Nephron progenitor cell (in vitro differentiated cells): ENCODE data around the gene MRPS12.
A peak's percentile ranks its signal among the peaks of the same experiment; 100 is the strongest.

Experiments used
- DNase-seq: peaks from one replicate; pipeline ENCODE4 v3.0.0; 2021
- H3K27ac Mint-ChIP-seq: 2 replicates; pipeline ENCODE4 v1.8.0; 2021; ENCODE audit warnings: mild to moderate bottlenecking, moderate library complexity, mixed read lengths
- H3K27me3 Mint-ChIP-seq: 2 replicates; pipeline ENCODE4 v1.8.0; 2021; ENCODE audit warnings: mild to moderate bottlenecking, low read depth, mixed read lengths; ENCODE audit not compliant: poor library complexity
- H3K36me3 Mint-ChIP-seq: 2 replicates; pipeline ENCODE4 v1.8.0; 2021; ENCODE audit warnings: low read depth, mixed read lengths
- H3K4me1 Mint-ChIP-seq: 2 replicates; pipeline ENCODE4 v1.8.0; 2021; ENCODE audit warnings: mixed read lengths
- H3K4me3 Mint-ChIP-seq: 2 replicates; pipeline ENCODE4 v1.8.0; 2021; ENCODE audit warnings: mild to moderate bottlenecking, moderate library complexity, mixed read lengths
- H3K9me3 Mint-ChIP-seq: 2 replicates; pipeline ENCODE4 v1.8.0; 2021; ENCODE audit warnings: mild to moderate bottlenecking, moderate library complexity, mixed read lengths
- CTCF ChIP-seq: fragments of 200-600 bp; sonication (generic); IDR thresholded peaks from 2 replicates; pipeline ENCODE4 v1.5.0; 2021; ENCODE audit warnings: antibody characterized with exemption

MRPS12 gene

GRCh38 chr19:38977445-38978325 lies 46.9 kb downstream of the MRPS12 start:
- no peaks in the 10 kb centered on the region for H3K27me3 Mint-ChIP-seq
- peaks cover 5% of the 10 kb centered on the region for H3K36me3 Mint-ChIP-seq
- H3K9me3 Mint-ChIP-seq, result peaks cover 21% of the 10 kb centered on the region
- no peak for DNase-seq
- peaks cover 45% of the 10 kb centered on the region for H3K4me1 Mint-ChIP-seq
- no peak for TF ChIP-seq CTCF
- H3K27ac Mint-ChIP-seq, result peak overlapping the region; percentile 94
- H3K4me3 Mint-ChIP-seq, result peak overlapping the region; percentile 14

- no peak for DNase-seq
- peaks cover 21% of the 10 kb centered on the region for H3K9me3 Mint-ChIP-seq
- peak overlapping the region; percentile 14 for H3K4me3 Mint-ChIP-seq
- peaks cover 5% of the 10 kb centered on the region for H3K36me3 Mint-ChIP-seq
- H3K27ac Mint-ChIP-seq, result peak overlapping the region; percentile 94
- no peaks in the 10 kb centered on the region for H3K27me3 Mint-ChIP-seq
- H3K4me1 Mint-ChIP-seq, result peaks cover 45% of the 10 kb centered on the region
- no peak for TF ChIP-seq CTCF
These were observed 47.6 kb downstream of the MRPS12 start for GRCh38 chr19:38978326-38978689.

GRCh38 chr19:38979812-38980211 lies 49.1 kb downstream of the MRPS12 start:
- H3K27ac Mint-ChIP-seq, result no peak overlapping the region
- no peak for TF ChIP-seq CTCF
- H3K4me3 Mint-ChIP-seq, result no peak overlapping the region
- peaks cover 5% of the 10 kb centered on the region for H3K36me3 Mint-ChIP-seq
- H3K4me1 Mint-ChIP-seq, result peaks cover 43% of the 10 kb centered on the region
- DNase-seq, result no peak
- H3K27me3 Mint-ChIP-seq, result no peaks in the 10 kb centered on the region
- peaks cover 21% of the 10 kb centered on the region for H3K9me3 Mint-ChIP-seq

- Mint-ChIP-seq H3K36me3 (peaks cover 5% of the 10 kb centered on the region), H3K9me3 (peaks cover 24% of the 10 kb centered on the region), H3K27ac (no peak overlapping the region), H3K4me3 (no peak overlapping the region), H3K4me1 (peaks cover 40% of the 10 kb centered on the region), H3K27me3 (no peaks in the 10 kb centered on the region)
- TF ChIP-seq CTCF, result no peak
- no peak for DNase-seq
These were observed 50.0 kb downstream of the MRPS12 start for GRCh38 chr19:38980583-38981374.
